Activated T-cell treated with anti-CD3 and anti-CD28 coated beads, Interleukin-2, amount 50 U/mL, for 72 hours (primary cell): ENCODE results near the gene CEACAM16. TPM values are rescaled to one million over a fixed set of nuclear protein-coding genes. Genes with fewer than 3 reads are reported as not detected.
"Not testable (repeated sequence)": the region's sequence is repeated elsewhere in the genome, so short reads cannot be mapped to it uniquely, and the experiment has no call there.

Source experiments
- ATAC-seq, 2 donors: fragments of 150-1000 bp; cut with Tn5 transposase; replicated peaks in 1 of 2; 2 replicates each; pipeline ENCODE4 v1.10.0; 2021; ENCODE audit warnings: moderate library complexity in 2 of 2, mild to moderate bottlenecking in 1 of 2
- DNase-seq, 2 donors: peaks; one replicate each; pipeline ENCODE4 v3.0.0; 2021 to 2022; ENCODE audit warnings: mixed read lengths in 1 of 2
- H3K27ac Mint-ChIP-seq: one replicate; pipeline ENCODE4 v1.8.0; 2022; ENCODE audit warnings: mild to moderate bottlenecking, moderate library complexity, mixed read lengths
- H3K27me3 Mint-ChIP-seq: one replicate; pipeline ENCODE4 v1.8.0; 2022; ENCODE audit warnings: low read depth, mixed read lengths
- H3K36me3 Mint-ChIP-seq, 2 donors: one replicate each; pipeline ENCODE4 v1.8.0; 2022; ENCODE audit warnings: mixed read lengths in 2 of 2, mild to moderate bottlenecking in 1 of 2; ENCODE audit not compliant: insufficient read depth in 2 of 2
- H3K4me1 Mint-ChIP-seq: one replicate; pipeline ENCODE4 v1.8.0; 2022; ENCODE audit warnings: low read depth, mixed read lengths
- H3K4me3 Mint-ChIP-seq, 2 donors: one replicate each; pipeline ENCODE4 v1.8.0; 2022; ENCODE audit warnings: mild to moderate bottlenecking in 2 of 2, mixed read lengths in 2 of 2, moderate library complexity in 2 of 2
- H3K9me3 Mint-ChIP-seq, 2 donors: one replicate each; pipeline ENCODE4 v1.8.0; 2022; ENCODE audit warnings: mixed read lengths in 2 of 2
- total RNA-seq, 2 donors: library from RNA; stranded (reverse); gene quantifications; one replicate each; pipeline ENCODE4 v1.2.3, GENCODE V29; 2022

Gene CEACAM16
- total RNA-seq, 2 donors from 2014 or later = not detected

GRCh38 chr19:44702551-44703176, 3.7 kb downstream of the CEACAM16 start:
- Mint-ChIP-seq H3K4me3 (no peak overlapping the region), H3K9me3 (no peaks in the 10 kb centered on the region), H3K27me3 (peaks cover 2% of the 10 kb centered on the region), H3K27ac (no peak overlapping the region), H3K4me1 (peaks cover under 1% of the 10 kb centered on the region), H3K36me3 (no peaks in the 10 kb centered on the region)
- DNase-seq = no peak
- no peak for ATAC-seq

- DNase-seq (no peak), ATAC-seq (no peak)
- Mint-ChIP-seq H3K36me3 (no peaks in the 10 kb centered on the region), H3K27me3 (no peaks in the 10 kb centered on the region), H3K9me3 (no peaks in the 10 kb centered on the region), H3K4me3 (no peak overlapping the region), H3K27ac (no peak overlapping the region), H3K4me1 (no peaks in the 10 kb centered on the region)
Observed at GRCh38 chr19:44703336-44704078, 4.6 kb downstream of the CEACAM16 start.

- H3K36me3 Mint-ChIP-seq = no peaks in the 10 kb centered on the region
Observed at GRCh38 chr19:44704982-44705381, 6.0 kb downstream of the CEACAM16 start.

GRCh38 chr19:44705502-44706010, 6.6 kb downstream of the CEACAM16 start:
- Mint-ChIP-seq H3K27ac (no peak overlapping the region), H3K9me3 (no peaks in the 10 kb centered on the region), H3K4me3 (no peak overlapping the region), H3K36me3 (no peaks in the 10 kb centered on the region), H3K27me3 (no peaks in the 10 kb centered on the region), H3K4me1 (no peaks in the 10 kb centered on the region)
- DNase-seq (no peak), ATAC-seq (no peak)

More at GRCh38 chr19:44704982-44705381, 6.0 kb downstream of the CEACAM16 start:
- Mint-ChIP-seq H3K27me3 (no peaks in the 10 kb centered on the region), H3K4me1 (no peaks in the 10 kb centered on the region), H3K27ac (no peak overlapping the region), H3K9me3 (no peaks in the 10 kb centered on the region), H3K4me3 (no peak overlapping the region)
- ATAC-seq (no peak), DNase-seq (no peak)

- H3K9me3 Mint-ChIP-seq = no peaks in the 10 kb centered on the region
- H3K4me3 Mint-ChIP-seq = no peak overlapping the region
- no peaks in the 10 kb centered on the region for H3K4me1 Mint-ChIP-seq
- ATAC-seq = no peak
- H3K27me3 Mint-ChIP-seq = no peaks in the 10 kb centered on the region
- no peaks in the 10 kb centered on the region for H3K36me3 Mint-ChIP-seq
- no peak overlapping the region for H3K27ac Mint-ChIP-seq
- DNase-seq = no peak
Observed at GRCh38 chr19:44706506-44707236, 7.7 kb downstream of the CEACAM16 start.

- no peak for ATAC-seq
- H3K9me3 Mint-ChIP-seq = no peaks in the 10 kb centered on the region
- no peak for DNase-seq
Observed at GRCh38 chr19:44707794-44708193, 8.8 kb downstream of the CEACAM16 start.

GRCh38 chr19:44708940-44709339, 10.0 kb downstream of the CEACAM16 start:
- no peaks in the 10 kb centered on the region for H3K27me3 Mint-ChIP-seq
- no peaks in the 10 kb centered on the region for H3K9me3 Mint-ChIP-seq
- ATAC-seq (no peak), DNase-seq (no peak)
- H3K4me3 Mint-ChIP-seq = no peak overlapping the region
- no peak overlapping the region for H3K27ac Mint-ChIP-seq
- H3K4me1 Mint-ChIP-seq = no peaks in the 10 kb centered on the region
- no peaks in the 10 kb centered on the region for H3K36me3 Mint-ChIP-seq

More at GRCh38 chr19:44707794-44708193, 8.8 kb downstream of the CEACAM16 start:
- no peak overlapping the region for H3K4me3 Mint-ChIP-seq
- H3K4me1 Mint-ChIP-seq = no peaks in the 10 kb centered on the region
- H3K36me3 Mint-ChIP-seq = no peaks in the 10 kb centered on the region
- no peaks in the 10 kb centered on the region for H3K27me3 Mint-ChIP-seq
- no peak overlapping the region for H3K27ac Mint-ChIP-seq

- not testable (repeated sequence) for ATAC-seq, H3K9me3 Mint-ChIP-seq, DNase-seq, H3K36me3 Mint-ChIP-seq, H3K27me3 Mint-ChIP-seq, H3K4me3 Mint-ChIP-seq, H3K27ac Mint-ChIP-seq, H3K4me1 Mint-ChIP-seq
Observed at GRCh38 chr19:44709434-44710266, 10.7 kb downstream of the CEACAM16 start.

- H3K4me3 Mint-ChIP-seq = no peak overlapping the region
- no peaks in the 10 kb centered on the region for H3K27me3 Mint-ChIP-seq
- peaks cover 2 to 8% of the 10 kb centered on the region in 2 donors for H3K9me3 Mint-ChIP-seq
- H3K4me1 Mint-ChIP-seq = no peaks in the 10 kb centered on the region
- peaks cover 5 to 11% of the 10 kb centered on the region in 2 donors for H3K36me3 Mint-ChIP-seq
- ATAC-seq = no peak
- H3K27ac Mint-ChIP-seq = no peak overlapping the region
- no peak for DNase-seq
Observed at GRCh38 chr19:44710483-44710882, 11.5 kb downstream of the CEACAM16 start.

GRCh38 chr19:44712864-44713515, 14.0 kb downstream of the CEACAM16 start:
- ATAC-seq (no peak), DNase-seq (no peak)
- Mint-ChIP-seq H3K27ac (no peak overlapping the region), H3K9me3 (peaks cover 4 to 13% of the 10 kb centered on the region in 2 donors), H3K4me1 (no peaks in the 10 kb centered on the region), H3K4me3 (no peak overlapping the region), H3K27me3 (no peaks in the 10 kb centered on the region), H3K36me3 (peaks cover 7 to 13% of the 10 kb centered on the region in 2 donors)

GRCh38 chr19:44714597-44715169, 15.7 kb downstream of the CEACAM16 start:
- Mint-ChIP-seq H3K9me3 (peaks cover 4 to 13% of the 10 kb centered on the region in 2 donors), H3K27me3 (no peaks in the 10 kb centered on the region), H3K27ac (no peak overlapping the region), H3K4me1 (no peaks in the 10 kb centered on the region), H3K36me3 (peaks cover 7 to 13% of the 10 kb centered on the region in 2 donors), H3K4me3 (no peak overlapping the region)
- no peak for ATAC-seq
- no peak for DNase-seq

- no peak overlapping the region for H3K4me3 Mint-ChIP-seq
- H3K4me1 Mint-ChIP-seq = peaks cover 13% of the 10 kb centered on the region
- ATAC-seq = no peak
- DNase-seq = no peak
- no peaks in the 10 kb centered on the region for H3K27me3 Mint-ChIP-seq
- H3K27ac Mint-ChIP-seq = no peak overlapping the region
- peaks cover 7 to 13% of the 10 kb centered on the region in 2 donors for H3K36me3 Mint-ChIP-seq
- H3K9me3 Mint-ChIP-seq = peaks cover 4 to 13% of the 10 kb centered on the region in 2 donors
Observed at GRCh38 chr19:44717603-44718002, 18.7 kb downstream of the CEACAM16 start.
